Kasumi-1 (cell line): ENCODE data around the gene SLC7A4.
"Not testable (repeated sequence)": the region's sequence is repeated elsewhere in the genome, so short reads cannot be mapped to it uniquely, and the experiment has no call there.

Source experiments
- DNase-seq, 2 experiments: peaks; one replicate each; lab custom pipeline; 2025; lab: John Stamatoyannopoulos, UW

The SLC7A4 gene

GRCh38 chr22:21016644-21017420, 15.5 kb downstream of the SLC7A4 start:
- no peak for DNase-seq

GRCh38 chr22:21015466-21016006, 16.8 kb downstream of the SLC7A4 start:
- no peak for DNase-seq

DNA sequence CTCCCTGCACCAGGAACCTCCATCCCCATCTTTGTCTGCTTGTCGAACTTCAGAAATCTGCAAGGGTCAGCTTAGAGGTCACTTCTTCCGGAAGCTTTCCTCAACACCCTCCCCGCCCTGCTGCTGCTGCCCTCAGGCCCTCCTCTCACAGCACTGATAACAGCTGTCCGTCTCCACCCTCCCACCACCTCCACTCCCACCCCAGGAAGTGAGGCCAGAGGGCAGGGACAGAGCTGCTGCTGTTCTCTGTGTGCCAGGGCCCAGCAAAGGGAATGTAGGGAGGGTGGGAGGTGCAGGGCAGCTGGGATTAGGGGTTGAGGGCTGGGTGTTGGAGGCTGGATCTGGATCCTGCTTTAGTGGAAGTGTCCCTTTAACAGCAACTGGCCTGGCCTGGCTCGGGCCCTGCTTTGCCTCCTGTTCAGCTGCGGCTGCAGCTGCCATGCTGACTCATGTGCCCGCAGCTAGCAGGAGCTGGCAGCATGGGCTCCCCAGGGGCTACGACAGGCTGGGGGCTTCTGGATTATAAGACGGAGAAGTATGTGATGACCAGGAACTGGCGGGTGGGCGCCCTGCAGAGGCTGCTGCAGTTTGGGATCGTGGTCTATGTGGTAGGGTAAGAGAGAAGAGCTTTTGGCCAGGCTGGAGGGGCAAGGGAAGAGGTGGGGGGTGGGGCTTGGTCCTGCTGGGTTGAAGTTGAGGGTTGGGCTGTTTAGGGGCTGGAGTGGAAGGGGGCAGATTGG, 17.5 kb downstream of the SLC7A4 start, which contains the start of gene P2RX6:
Gene P2RX6, plus strand, starts transcription at position 440 of the 740 bp plus-strand sequence. Its CDS starts 10 bp downstream, at position 450.
- DNase-seq = no peak

DNA sequence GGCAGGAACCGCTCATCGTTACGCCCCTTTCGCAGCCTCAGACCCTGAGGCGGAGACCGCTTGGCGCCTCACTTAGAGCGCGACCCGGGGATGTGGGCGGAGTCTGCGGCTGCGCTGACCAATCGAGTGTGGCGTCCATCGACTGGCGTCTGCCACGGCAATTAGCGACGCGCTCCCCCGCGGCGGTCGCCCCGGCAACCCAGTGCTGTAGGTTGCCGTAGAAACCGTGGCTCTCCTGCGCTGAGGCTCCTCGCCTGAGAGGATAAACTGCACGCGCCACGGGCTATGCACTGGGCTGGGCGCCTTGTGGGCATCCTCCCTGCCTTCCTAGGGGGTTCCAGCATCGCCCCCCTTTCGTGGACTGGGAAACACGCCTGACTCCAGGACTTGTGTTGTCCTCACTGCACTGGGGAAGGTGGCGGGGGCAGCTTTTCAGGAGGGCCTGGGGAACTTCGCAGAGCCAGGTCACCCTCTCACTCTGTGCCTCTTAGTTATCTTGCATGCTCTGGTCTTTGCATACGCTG, 18.1 kb downstream of the SLC7A4 start:
- peak; percentile 47 to 57 for DNase-seq

GRCh38 chr22:21013657-21014201, 18.6 kb downstream of the SLC7A4 start:
- DNase-seq = no peak

- no peak for DNase-seq
These were observed 19.6 kb downstream of the SLC7A4 start for GRCh38 chr22:21012446-21013407.

DNA sequence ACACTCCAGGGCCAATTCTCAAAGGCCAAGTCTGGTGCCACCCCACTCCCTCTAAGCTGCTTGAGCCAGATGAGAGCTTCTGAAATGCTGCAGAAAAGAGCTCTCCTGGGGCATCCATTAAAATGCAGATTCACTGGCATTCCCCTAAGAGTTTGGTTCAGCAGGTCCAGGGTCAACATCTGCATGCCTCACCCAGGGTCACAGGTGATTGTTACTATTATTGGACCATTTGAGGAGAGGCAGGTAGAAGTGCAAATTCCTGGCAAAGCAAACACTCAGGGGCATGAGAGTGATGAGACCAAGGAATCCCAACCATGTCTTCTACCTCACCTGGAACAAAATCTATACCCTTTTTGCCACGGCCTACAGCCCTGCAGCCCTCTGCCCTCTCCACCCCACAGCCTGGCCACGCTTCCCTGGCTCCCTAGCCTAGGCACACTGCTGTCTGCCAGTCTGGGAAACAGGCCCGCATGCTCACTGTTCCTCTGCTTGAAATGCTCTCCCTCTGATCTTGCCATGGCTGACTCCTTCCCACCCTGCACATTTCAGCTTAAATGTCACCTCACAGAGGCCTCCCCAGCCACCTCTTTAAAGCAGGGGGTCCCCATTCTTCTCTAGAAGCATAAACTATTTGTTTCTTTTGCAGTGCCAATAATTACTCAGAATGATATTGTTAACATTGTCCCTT, 21.8 kb downstream of the SLC7A4 start:
- no peak for DNase-seq

- DNase-seq = peak; percentile 66 to 72
These were observed 22.5 kb downstream of the SLC7A4 start for GRCh38 chr22:21009638-21010425.

DNA sequence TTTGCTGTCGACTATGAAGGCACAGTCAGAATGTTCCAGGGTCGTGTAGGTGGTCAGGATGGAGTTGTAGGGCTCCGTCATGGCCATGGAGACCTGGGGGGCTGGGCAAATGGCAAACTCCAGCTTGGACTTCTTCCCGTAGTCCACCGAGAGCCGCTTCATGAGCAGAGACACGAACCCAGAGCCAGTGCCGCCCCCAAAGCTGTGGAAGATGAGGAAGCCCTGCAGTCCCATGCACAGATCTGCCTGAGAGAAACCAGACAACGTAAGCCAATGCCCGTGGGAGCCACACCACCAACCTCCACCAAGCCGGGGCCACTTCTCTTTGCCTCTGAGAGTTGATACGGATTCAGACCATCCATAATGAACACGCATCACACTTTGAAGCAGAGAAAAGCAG, 23.2 kb downstream of the SLC7A4 start:
- DNase-seq = not testable (repeated sequence)

GRCh38 chr22:21003782-21004181, 28.6 kb downstream of the SLC7A4 start:
- no peak for DNase-seq

GRCh38 chr22:21001601-21002325, 30.6 kb downstream of the SLC7A4 start, which contains the start of gene THAP7:
TSS of gene THAP7 (minus strand) at chr22:21002118. CDS start at chr22:21001911, 207 bp downstream.
- peak; percentile 93 to 96 for DNase-seq

GRCh38 chr22:21000987-21001600, 31.3 kb downstream of the SLC7A4 start:
- peak in 1 of 2 experiments; percentile 2 for DNase-seq

DNA sequence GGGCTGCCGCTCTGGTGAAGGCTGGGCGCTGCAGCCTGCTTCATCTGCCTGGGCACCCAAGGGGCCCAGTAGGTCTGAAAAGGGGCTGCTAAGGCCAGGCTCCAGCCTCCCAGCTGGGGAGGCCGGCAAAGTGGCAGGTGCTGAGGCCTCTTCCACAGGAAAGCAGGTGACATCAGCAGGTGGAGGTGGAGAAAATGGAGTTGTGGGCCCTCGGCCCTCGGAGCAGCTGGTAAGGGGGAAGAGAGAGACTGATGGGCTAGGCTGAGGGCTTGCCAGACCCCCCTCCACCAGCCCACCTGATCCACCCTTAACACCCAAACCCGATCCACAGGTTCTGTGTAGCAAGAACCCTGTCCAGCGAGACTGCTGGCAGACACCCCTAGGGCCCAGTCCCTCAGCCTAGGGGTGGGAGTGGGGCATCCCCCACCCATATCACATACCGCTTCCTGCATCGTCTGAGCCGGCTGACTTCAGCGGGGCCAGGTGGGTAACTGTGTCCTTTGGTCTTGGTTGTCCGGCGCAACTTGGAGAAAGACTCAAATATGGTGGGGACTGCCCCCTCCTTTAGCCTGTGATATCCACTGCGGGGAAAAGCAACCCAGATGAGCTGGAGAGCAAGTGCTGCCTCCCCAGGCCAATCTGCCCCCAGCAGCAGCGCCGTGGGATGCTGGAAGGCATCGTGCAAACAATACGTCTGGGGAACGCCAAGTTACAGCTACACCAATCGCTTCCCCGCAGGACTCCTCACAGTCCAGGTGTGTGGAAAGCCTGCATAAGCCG, 32.0 kb downstream of the SLC7A4 start:
- DNase-seq = no peak

- DNase-seq = no peak
These were observed 32.8 kb downstream of the SLC7A4 start for GRCh38 chr22:20999350-21000206.

GRCh38 chr22:20998411-20999336, 33.7 kb downstream of the SLC7A4 start:
- DNase-seq = no peak
